GM12872 (cell line): ENCODE results near the gene HNRNPLL.

ENCODE experiments used
- TF ChIP-seq, protein P1 (sequence below): IDR thresholded peaks from 3 replicates; pipeline ENCODE4 v1.5.1; 2011; ENCODE audit warnings: low read depth, mild to moderate bottlenecking, low read length, moderate library complexity; ENCODE audit not compliant: insufficient read depth

The HNRNPLL gene

DNA sequence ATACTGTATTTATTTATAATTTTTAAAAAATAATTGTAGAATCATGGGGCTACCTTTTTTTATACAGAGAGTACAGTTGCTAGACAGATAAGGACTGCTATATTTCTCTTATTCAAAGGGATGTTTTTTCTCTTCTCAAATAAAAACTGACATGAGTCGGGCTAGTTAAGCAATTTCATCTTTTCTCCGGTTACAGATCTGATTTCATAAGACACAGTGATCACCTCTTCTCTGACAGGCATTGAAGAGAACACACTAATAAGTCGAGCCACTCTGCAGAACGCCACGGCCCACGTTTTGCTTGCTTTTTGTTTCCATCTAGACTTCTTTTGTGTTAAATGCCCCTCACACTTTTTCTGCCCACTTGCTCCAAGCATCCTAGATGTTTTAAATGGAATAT is 85.4 kb downstream of the HNRNPLL start:
- TF ChIP-seq, protein P1, sequence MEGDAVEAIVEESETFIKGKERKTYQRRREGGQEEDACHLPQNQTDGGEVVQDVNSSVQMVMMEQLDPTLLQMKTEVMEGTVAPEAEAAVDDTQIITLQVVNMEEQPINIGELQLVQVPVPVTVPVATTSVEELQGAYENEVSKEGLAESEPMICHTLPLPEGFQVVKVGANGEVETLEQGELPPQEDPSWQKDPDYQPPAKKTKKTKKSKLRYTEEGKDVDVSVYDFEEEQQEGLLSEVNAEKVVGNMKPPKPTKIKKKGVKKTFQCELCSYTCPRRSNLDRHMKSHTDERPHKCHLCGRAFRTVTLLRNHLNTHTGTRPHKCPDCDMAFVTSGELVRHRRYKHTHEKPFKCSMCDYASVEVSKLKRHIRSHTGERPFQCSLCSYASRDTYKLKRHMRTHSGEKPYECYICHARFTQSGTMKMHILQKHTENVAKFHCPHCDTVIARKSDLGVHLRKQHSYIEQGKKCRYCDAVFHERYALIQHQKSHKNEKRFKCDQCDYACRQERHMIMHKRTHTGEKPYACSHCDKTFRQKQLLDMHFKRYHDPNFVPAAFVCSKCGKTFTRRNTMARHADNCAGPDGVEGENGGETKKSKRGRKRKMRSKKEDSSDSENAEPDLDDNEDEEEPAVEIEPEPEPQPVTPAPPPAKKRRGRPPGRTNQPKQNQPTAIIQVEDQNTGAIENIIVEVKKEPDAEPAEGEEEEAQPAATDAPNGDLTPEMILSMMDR, result no peak

DNA sequence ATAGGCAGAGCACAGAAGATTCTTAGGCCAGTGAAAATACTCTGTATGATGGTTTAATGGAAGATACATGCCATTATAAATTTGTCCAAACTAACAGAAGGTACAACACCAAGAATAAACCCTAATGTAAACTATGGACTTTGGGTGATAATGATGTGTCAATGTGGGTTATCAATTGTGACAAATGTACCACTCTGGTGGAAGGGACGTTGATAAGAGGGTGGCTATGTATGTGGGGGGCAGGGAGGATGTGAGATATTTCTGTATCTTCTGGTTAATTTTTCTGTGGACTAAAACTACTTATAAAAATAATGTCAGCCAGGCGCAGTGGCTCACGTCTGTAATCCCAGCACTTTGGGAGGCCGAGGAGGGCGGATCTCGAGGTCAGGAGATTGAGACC is 86.2 kb downstream of the HNRNPLL start:
- TF ChIP-seq, protein P1, result no peak

DNA sequence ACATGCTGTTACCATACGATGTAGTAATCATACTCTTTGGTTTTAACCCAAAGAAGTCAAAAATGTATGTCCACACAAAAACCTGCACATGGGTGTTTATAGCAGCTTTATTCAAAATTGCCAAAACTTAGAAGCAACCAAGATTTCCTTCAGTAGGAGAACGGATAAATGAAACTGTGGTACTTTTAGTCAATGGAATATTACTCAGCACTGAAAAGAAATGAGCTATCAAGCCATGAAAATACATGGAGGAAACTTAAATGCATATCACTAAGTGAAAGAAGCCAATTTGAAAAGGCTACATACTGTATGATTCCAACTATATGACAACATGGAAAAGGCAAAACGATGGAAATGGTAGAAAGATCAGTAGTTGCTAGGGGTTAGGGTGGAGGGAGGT is 86.6 kb downstream of the HNRNPLL start:
- TF ChIP-seq, protein P1, result no peak

DNA sequence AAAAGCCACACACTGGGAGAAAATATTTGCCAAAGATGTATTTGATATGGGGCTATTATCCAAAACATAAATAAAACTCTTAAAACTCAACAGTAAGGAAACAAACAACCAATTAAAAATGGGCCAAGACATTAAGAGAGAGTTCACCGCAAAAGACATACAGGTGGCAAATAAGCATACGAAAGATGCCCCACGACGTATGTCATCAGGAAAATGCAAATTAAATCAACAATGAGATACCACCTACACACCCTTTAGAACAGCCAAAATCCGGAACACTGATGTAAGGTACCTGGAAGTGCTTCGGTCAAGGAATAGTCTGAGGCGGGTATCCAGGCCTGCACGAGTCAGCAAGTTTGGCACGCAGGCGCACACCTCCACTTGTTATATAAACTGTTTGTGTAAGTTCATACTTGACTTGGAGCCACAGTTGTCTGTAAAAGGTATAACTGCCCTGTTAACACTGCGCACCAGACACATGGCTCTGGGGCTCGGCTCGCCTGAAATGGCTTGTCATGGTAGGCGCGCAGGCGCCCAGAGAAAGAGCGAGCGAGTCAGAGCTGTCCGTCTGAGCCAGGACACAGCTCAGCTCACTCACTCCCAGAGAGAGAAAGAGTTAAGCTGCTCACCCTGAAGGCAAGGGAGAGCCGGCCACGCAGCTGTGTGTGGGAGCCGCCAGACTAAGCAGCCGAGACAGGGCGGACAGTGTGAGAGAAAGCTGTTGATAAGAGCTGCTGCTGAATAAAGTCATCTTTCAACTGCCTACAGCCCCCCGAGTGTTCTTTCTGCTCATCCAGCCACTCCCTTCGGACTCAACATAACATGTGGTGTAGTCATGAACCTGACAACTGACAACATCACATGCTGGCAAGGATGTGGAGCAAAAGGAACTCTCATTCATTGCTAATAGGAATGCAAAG is 87.3 kb downstream of the HNRNPLL start:
- TF ChIP-seq, protein P1, result no peak

DNA sequence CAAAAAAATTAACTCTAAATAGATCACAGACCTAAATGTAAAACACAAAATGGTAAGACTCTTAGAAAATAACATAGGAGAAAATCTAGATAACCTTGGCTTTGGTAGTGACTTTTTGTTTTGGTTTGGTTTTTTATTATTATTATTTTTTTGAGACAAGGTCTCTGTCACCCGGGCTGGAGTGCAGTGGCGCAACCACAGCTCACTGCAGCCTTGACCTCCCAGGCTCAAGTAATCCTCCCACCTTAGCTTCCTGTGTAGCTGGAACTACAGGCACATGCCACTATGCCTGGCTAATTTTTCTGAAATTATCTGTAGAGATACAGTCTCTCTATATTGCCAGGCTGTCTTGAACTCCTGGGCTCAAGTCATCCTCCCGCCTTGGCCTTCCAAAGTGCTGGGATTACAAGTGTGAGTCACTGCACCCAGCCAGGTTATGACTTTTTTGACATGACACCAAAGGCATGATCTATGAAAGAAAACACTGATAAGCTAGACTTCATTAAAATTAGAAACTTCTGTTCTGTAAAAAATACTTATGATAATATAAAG is 88.0 kb downstream of the HNRNPLL start:
- TF ChIP-seq, protein P1, result no peak

DNA sequence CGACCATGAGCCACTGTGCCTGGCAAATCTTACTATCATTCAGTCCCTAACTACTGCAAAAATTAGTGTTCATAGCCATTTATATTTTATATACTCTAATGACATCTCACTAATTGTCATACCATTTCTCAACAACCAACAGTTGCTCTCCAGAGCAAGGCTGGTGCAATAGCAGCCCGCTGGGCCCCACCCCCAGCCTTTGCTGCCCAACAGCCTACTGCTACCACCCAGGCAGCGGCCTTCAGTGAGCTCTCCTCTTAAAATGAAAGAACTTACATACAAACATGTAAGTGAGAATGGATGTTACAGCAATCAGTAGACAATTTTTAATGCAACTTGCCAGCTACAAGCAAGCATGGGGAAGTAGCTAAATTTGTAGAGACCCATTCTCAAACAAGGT is 90.5 kb downstream of the HNRNPLL start:
- TF ChIP-seq, protein P1, result no peak
